Activated naive CD4-positive, alpha-beta T cell (primary cell): ENCODE results near the gene RTEL1.
"Not testable (repeated sequence)": the region's sequence is repeated elsewhere in the genome, so short reads cannot be mapped to it uniquely, and the experiment has no call there.

Experiments
- DNase-seq, 4 experiments: peaks; one replicate each; lab custom pipeline; 2025; lab: John Stamatoyannopoulos, UW

Gene RTEL1

GRCh38 chr20:63648895-63649589, 9.1 kb upstream of the RTEL1 start:
- DNase-seq, result no peak

GRCh38 chr20:63650486-63650885, 7.6 kb upstream of the RTEL1 start:
- not testable (repeated sequence) for DNase-seq

- peak in 1 of 4 experiments; percentile 19 for DNase-seq
These were observed 6.2 kb upstream of the RTEL1 start for GRCh38 chr20:63651942-63652191.

GRCh38 chr20:63652192-63652980, 5.7 kb upstream of the RTEL1 start:
- peak in 1 of 4 experiments; percentile 37 for DNase-seq

GRCh38 chr20:63653041-63653973, 4.8 kb upstream of the RTEL1 start, which contains the start of gene STMN3:
TSS of gene STMN3 (minus strand) at chr20:63653424. CDS start at chr20:63653345, 79 bp downstream.
- DNase-seq, result peak in 2 of 4 experiments; percentile 20 to 60

- DNase-seq, result no peak
These were observed 4.0 kb upstream of the RTEL1 start for GRCh38 chr20:63653974-63654668.

- no peak for DNase-seq
These were observed 2.9 kb upstream of the RTEL1 start for GRCh38 chr20:63655249-63655648.

GRCh38 chr20:63656451-63656850, 1.7 kb upstream of the RTEL1 start:
- DNase-seq, result no peak

- DNase-seq, result no peak
These were observed 714 bp upstream of the RTEL1 start for GRCh38 chr20:63657260-63657936.

- no peak for DNase-seq
These were observed 656 bp downstream of the RTEL1 start for GRCh38 chr20:63658749-63659187.

GRCh38 chr20:63659370-63659769, 1.3 kb downstream of the RTEL1 start:
- DNase-seq, result no peak

- DNase-seq, result not testable (repeated sequence)
These were observed 2.1 kb downstream of the RTEL1 start for GRCh38 chr20:63660174-63660573.

- no peak for DNase-seq
These were observed 2.5 kb downstream of the RTEL1 start for GRCh38 chr20:63660622-63661021.

- DNase-seq, result no peak
These were observed 3.0 kb downstream of the RTEL1 start for GRCh38 chr20:63661108-63661507.

GRCh38 chr20:63661959-63662812, 4.1 kb downstream of the RTEL1 start:
- DNase-seq, result no peak

GRCh38 chr20:63662813-63663189, 4.7 kb downstream of the RTEL1 start:
- no peak for DNase-seq

GRCh38 chr20:63663332-63664066, 5.4 kb downstream of the RTEL1 start:
- DNase-seq, result no peak

- no peak for DNase-seq
These were observed 6.2 kb downstream of the RTEL1 start for GRCh38 chr20:63664143-63664851.
